ENCODE measurements around the gene MED9. TPM values are rescaled to one million over a fixed set of nuclear protein-coding genes. Genes with fewer than 3 reads are reported as not detected.

The MED9 gene
- total and polyA plus RNA-seq, 11 donors, result 26.3 to 64.4 (median 34.2) TPM

GRCh38 chr17:17538417-17539391, 61.9 kb downstream of the MED9 start:
- Histone ChIP-seq H3K36me3 (no peaks in the 10 kb centered on the region), H3K4me1 (peaks cover 0 to 49% (median 14%) of the 10 kb centered on the region in 12 donors), H3K27me3 (no peaks in the 10 kb centered on the region), H3K4me3 (no peak overlapping the region), H3K27ac (peak overlapping the region in 5 of 12 donors; percentile 17 to 87 (median 24)), H3K9me3 (no peaks in the 10 kb centered on the region)
- 73 to 82% (median 79%) methylated on average over 10 of the region's 10 CpGs for WGBS, 4 donors
- ATAC-seq (no peak), DNase-seq (peak in 1 of 5 donors; percentile 3)
- TF ChIP-seq POLR2A (IDR thresholded peaks at IDR 0.05), result no peak
- TF ChIP-seq CTCF (IDR thresholded peaks at IDR 0.05), result no peak
- intact Hi-C loops (cut with DNase I), result no loop called here

GRCh38 chr17:17539591-17539990, 62.8 kb downstream of the MED9 start:
- TF ChIP-seq POLR2A (IDR thresholded peaks at IDR 0.05) (no peak), CTCF (IDR thresholded peaks at IDR 0.05) (no peak)
- Histone ChIP-seq H3K4me1 (peaks cover 0 to 49% (median 14%) of the 10 kb centered on the region in 12 donors), H3K27ac (peak overlapping the region in 5 of 12 donors; percentile 17 to 87 (median 24)), H3K9me3 (no peaks in the 10 kb centered on the region), H3K36me3 (no peaks in the 10 kb centered on the region), H3K4me3 (no peak overlapping the region), H3K27me3 (no peaks in the 10 kb centered on the region)
- peak in 2 of 5 donors; percentile 18 to 40 for DNase-seq
- ATAC-seq, result no peak
- 69 to 81% (median 76%) methylated on average over 9 to 10 of the region's 10 CpGs for WGBS, 4 donors
- intact Hi-C loops (cut with DNase I), result no loop called here

- TF ChIP-seq CTCF (IDR thresholded peaks at IDR 0.05) (no peak), POLR2A (IDR thresholded peaks at IDR 0.05) (no peak)
- 67 to 75% (median 71%) methylated on average over 14 to 15 of the region's 15 CpGs for WGBS, 4 donors
- H3K4me1 ChIP-seq, result peaks cover 0 to 46% (median 15%) of the 10 kb centered on the region in 12 donors
- no peaks in the 10 kb centered on the region for H3K27me3 ChIP-seq
- H3K9me3 ChIP-seq, result no peaks in the 10 kb centered on the region
- no peaks in the 10 kb centered on the region for H3K36me3 ChIP-seq
- intact Hi-C loops (cut with DNase I), result no loop called here
- DNase-seq (peak in 2 of 5 donors; percentile 27 to 64), ATAC-seq (no peak)
- peak overlapping the region in 1 of 12 donors; percentile 87 for H3K27ac ChIP-seq
- H3K4me3 ChIP-seq, result no peak overlapping the region
Observed at GRCh38 chr17:17540278-17540906, 63.6 kb downstream of the MED9 start.

Data from heart left ventricle (tissue), 16 donors.